ENCODE measurements around the gene PYDC1. TPM values are rescaled to one million over a fixed set of nuclear protein-coding genes. Genes with fewer than 3 reads are reported as not detected.
A peak's percentile ranks its signal among the peaks of the same experiment; 100 is the strongest.

The PYDC1 gene
- total and polyA plus RNA-seq, 2 of the 8 experiments (the other 6 are each of a cell fraction or from before 2014, with no cell fraction given) = 3.5 to 11.1 TPM

DNA sequence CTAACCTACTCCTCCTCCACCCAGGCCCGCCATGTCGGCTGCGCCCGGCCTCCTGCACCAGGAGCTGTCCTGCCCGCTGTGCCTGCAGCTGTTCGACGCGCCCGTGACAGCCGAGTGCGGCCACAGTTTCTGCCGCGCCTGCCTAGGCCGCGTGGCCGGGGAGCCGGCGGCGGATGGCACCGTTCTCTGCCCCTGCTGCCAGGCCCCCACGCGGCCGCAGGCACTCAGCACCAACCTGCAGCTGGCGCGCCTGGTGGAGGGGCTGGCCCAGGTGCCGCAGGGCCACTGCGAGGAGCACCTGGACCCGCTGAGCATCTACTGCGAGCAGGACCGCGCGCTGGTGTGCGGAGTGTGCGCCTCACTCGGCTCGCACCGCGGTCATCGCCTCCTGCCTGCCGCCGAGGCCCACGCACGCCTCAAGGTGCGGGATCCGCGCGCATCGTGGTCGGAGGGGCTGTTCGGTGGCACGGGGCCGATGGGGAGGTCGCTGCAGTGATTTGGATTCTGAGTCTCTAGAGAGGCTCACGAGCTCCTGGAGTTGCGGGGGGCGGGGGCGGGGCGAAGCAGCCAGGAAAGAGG, 2.1 kb downstream of the PYDC1 start (continued):
- TF ChIP-seq ASH2L (IDR thresholded peaks at IDR 0.05; ENCODE audit: low read length) (peak; percentile 87), HDAC6 (IDR thresholded peaks at IDR 0.05; ENCODE audit: low read depth, low read length) (no peak), CEBPB (IDR thresholded peaks at IDR 0.05; ENCODE audit: low read depth, low read length) (no peak), GABPA (IDR thresholded peaks at IDR 0.05; ENCODE audit: borderline replicate concordance, insufficient read depth, low read length) (0 out of 2 replicates have a peak, but pooled peaks have one; percentile 39), KDM4A (IDR thresholded peaks at IDR 0.05; ENCODE audit: low read depth, low read length, severe bottlenecking) (peak; percentile 64), GTF2F1 (IDR thresholded peaks at IDR 0.05; ENCODE audit: borderline replicate concordance, low read depth, low read length) (no peak), NANOG (IDR thresholded peaks at IDR 0.05; ENCODE audit: insufficient read depth, low read depth, low read length, poor library complexity, severe bottlenecking) (no peak)
- TF ChIP-seq, protein P1, sequence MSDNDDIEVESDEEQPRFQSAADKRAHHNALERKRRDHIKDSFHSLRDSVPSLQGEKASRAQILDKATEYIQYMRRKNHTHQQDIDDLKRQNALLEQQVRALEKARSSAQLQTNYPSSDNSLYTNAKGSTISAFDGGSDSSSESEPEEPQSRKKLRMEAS (IDR thresholded peaks at IDR 0.05) = peak; percentile 89

Data from H1 (cell line).